Adipose tissue (tissue), 3 donors: ENCODE data around the gene UPF1. TPM values are rescaled to one million over a fixed set of nuclear protein-coding genes. Genes with fewer than 3 reads are reported as not detected.

Source experiments
- H3K27ac ChIP-seq: one replicate; pipeline ENCODE4 v1.5.1; 2013; ENCODE audit warnings: low read depth, low read length
- WGBS, 3 donors: extraction: QIAGEN DNeasy Blood & Tissue Kit; methylation state at CpG; one replicate each; pipeline ENCODE4 v1.1.7; 2013; 5-methylcytosine and 5-hydroxymethylcytosine counted together
- polyA plus RNA-seq, 3 donors: library from polyadenylated mRNA; stranded (reverse); fragments of 200-250 nt; gene quantifications; one replicate each; pipeline ENCODE4 v1.2.3, GENCODE V29; 2013
- donor health status: healthy with polysubstance abuse.
- donor health status: Bipolar disorder and iron deficiency.
- donor health status: healthy.

The UPF1 gene
- polyA plus RNA-seq, 3 donors: 28.5 to 45.5 (median 35.2) TPM

- H3K27ac ChIP-seq: no peak overlapping the region
- 80 to 85% (median 84%) methylated on average over 29 to 30 of the region's 30 CpGs for WGBS, 3 donors
These were observed 52.0 kb downstream of the UPF1 start for GRCh38 chr19:18883526-18884304.

GRCh38 chr19:18886972-18887371, 55.2 kb downstream of the UPF1 start:
- 87 to 91% (median 90%) methylated on average over 4 of the region's 4 CpGs for WGBS, 3 donors
- H3K27ac ChIP-seq: no peak overlapping the region

- H3K27ac ChIP-seq: no peak overlapping the region
- 76 to 84% (median 83%) methylated on average over 10 of the region's 10 CpGs for WGBS, 3 donors
These were observed 58.4 kb downstream of the UPF1 start for GRCh38 chr19:18889949-18890745.

- H3K27ac ChIP-seq: no peak overlapping the region
- WGBS, 3 donors: 47 to 59% (median 54%) methylated on average over 17 to 18 of the region's 18 CpGs
These were observed 62.0 kb downstream of the UPF1 start for GRCh38 chr19:18893587-18894253.

GRCh38 chr19:18894254-18895037, 62.7 kb downstream of the UPF1 start:
- WGBS, 3 donors: 5 to 12% (median 7%) methylated on average over 24 to 28 of the region's 28 CpGs
- no peak overlapping the region for H3K27ac ChIP-seq

- H3K27ac ChIP-seq: no peak overlapping the region
- WGBS, 3 donors: 1% methylated on average over 64 to 72 of the region's 72 CpGs
These were observed 63.5 kb downstream of the UPF1 start for GRCh38 chr19:18895038-18895823.

- no peak within 1 kb of the TSS for H3K27ac ChIP-seq
- 1% methylated on average over 61 to 89 of the region's 89 CpGs; no CpG with 5 or more reads in 1 of the 3 donors for WGBS, 3 donors
These were observed 64.1 kb downstream of the UPF1 start, which contains the start of gene CERS1 for GRCh38 chr19:18895824-18896341. TSS of gene CERS1 (minus strand) at chr19:18896158. CDS start at chr19:18896072, 86 bp downstream.

- WGBS, 3 donors: 13 to 19% (median 14%) methylated on average over 25 to 32 of the region's 33 CpGs
- no peak overlapping the region for H3K27ac ChIP-seq
These were observed 64.7 kb downstream of the UPF1 start for GRCh38 chr19:18896421-18896841.

GRCh38 chr19:18897094-18898029, 65.6 kb downstream of the UPF1 start:
- whole genome bisulfite sequencing, 3 donors: 87 to 93% (median 92%) methylated on average over 25 of the region's 25 CpGs
- no peak overlapping the region for H3K27ac ChIP-seq

- WGBS, 3 donors: 57 to 67% (median 62%) methylated on average over 18 of the region's 18 CpGs
- no peak overlapping the region for H3K27ac ChIP-seq
These were observed 66.4 kb downstream of the UPF1 start for GRCh38 chr19:18898081-18898606.

- WGBS, 3 donors: 71 to 79% (median 74%) methylated on average over 18 of the region's 18 CpGs
- no peak overlapping the region for H3K27ac ChIP-seq
These were observed 67.0 kb downstream of the UPF1 start for GRCh38 chr19:18898607-18899408.

GRCh38 chr19:18899624-18900560, 68.1 kb downstream of the UPF1 start:
- H3K27ac ChIP-seq: no peak overlapping the region
- WGBS, 3 donors: 85 to 92% (median 87%) methylated on average over 20 of the region's 20 CpGs

GRCh38 chr19:18900700-18901481, 69.1 kb downstream of the UPF1 start:
- WGBS, 3 donors: 91 to 93% (median 92%) methylated on average over 17 of the region's 17 CpGs
- no peak overlapping the region for H3K27ac ChIP-seq
